Measurements from ENCODE around the gene SNX1. TPM values are rescaled to one million over a fixed set of nuclear protein-coding genes. Genes with fewer than 3 reads are reported as not detected.
A peak's percentile ranks its signal among the peaks of the same experiment; 100 is the strongest.
"Not testable (repeated sequence)": the region's sequence is repeated elsewhere in the genome, so short reads cannot be mapped to it uniquely, and the experiment has no call there.

SNX1 gene
- total RNA-seq, 1 donor from 2014 or later: 33.4 TPM

GRCh38 chr15:64072812-64073211 lies 23.0 kb upstream of the SNX1 start:
- DNase-seq (ENCODE audit: low read depth in 2 of 2): peak in 1 of 2 donors; percentile 68

- peak in 1 of 2 donors; percentile 48 for DNase-seq (ENCODE audit: low read depth in 2 of 2)
Observed at GRCh38 chr15:64073496-64073895, 22.3 kb upstream of the SNX1 start.

GRCh38 chr15:64082757-64083156 lies 13.0 kb upstream of the SNX1 start:
- DNase-seq (ENCODE audit: low read depth in 2 of 2): no peak

- no peak for DNase-seq (ENCODE audit: low read depth in 2 of 2)
Observed at GRCh38 chr15:64089543-64090280, 6.1 kb upstream of the SNX1 start.

- no peak for DNase-seq (ENCODE audit: low read depth in 2 of 2)
Observed at GRCh38 chr15:64090527-64090926, 5.3 kb upstream of the SNX1 start.

- no peak for DNase-seq (ENCODE audit: low read depth in 2 of 2)
Observed at GRCh38 chr15:64092075-64092820, 3.5 kb upstream of the SNX1 start.

GRCh38 chr15:64092864-64093626 lies 2.7 kb upstream of the SNX1 start:
- DNase-seq (ENCODE audit: low read depth in 2 of 2): peak in 1 of 2 donors; percentile 44

GRCh38 chr15:64093627-64094417 lies 2.0 kb upstream of the SNX1 start, which contains the start of gene CIAO2A:
CIAO2A (minus strand) TSS chr15:64093838; CDS start chr15:64093768, 70 bp downstream.
- DNase-seq (ENCODE audit: low read depth in 2 of 2): peak; percentile 94 to 99

- no peak for DNase-seq (ENCODE audit: low read depth in 2 of 2)
Observed at GRCh38 chr15:64095431-64095794, 369 bp upstream of the SNX1 start.

GRCh38 chr15:64096668-64097384 lies 1.0 kb downstream of the SNX1 start:
- peak in 1 of 2 donors; percentile 44 for DNase-seq (ENCODE audit: low read depth in 2 of 2)

- no peak for DNase-seq (ENCODE audit: low read depth in 2 of 2)
Observed at GRCh38 chr15:64099379-64099778, 3.6 kb downstream of the SNX1 start.

- no peak for DNase-seq (ENCODE audit: low read depth in 2 of 2)
Observed at GRCh38 chr15:64100958-64101357, 5.2 kb downstream of the SNX1 start.

GRCh38 chr15:64102497-64102896 lies 6.7 kb downstream of the SNX1 start:
- DNase-seq (ENCODE audit: low read depth in 2 of 2): no peak

GRCh38 chr15:64105113-64105704 lies 9.4 kb downstream of the SNX1 start:
- peak; percentile 45 to 50 for DNase-seq (ENCODE audit: low read depth in 2 of 2)

- DNase-seq (ENCODE audit: low read depth in 2 of 2): no peak
Observed at GRCh38 chr15:64107337-64107736, 11.6 kb downstream of the SNX1 start.

- DNase-seq (ENCODE audit: low read depth in 2 of 2): not testable (repeated sequence)
Observed at GRCh38 chr15:64110108-64110701, 14.4 kb downstream of the SNX1 start.

GRCh38 chr15:64110950-64111678 lies 15.3 kb downstream of the SNX1 start:
- DNase-seq (ENCODE audit: low read depth in 2 of 2): peak in 1 of 2 donors; percentile 64

GRCh38 chr15:64111679-64112050 lies 15.9 kb downstream of the SNX1 start:
- DNase-seq (ENCODE audit: low read depth in 2 of 2): no peak
